Measurements from ENCODE around the gene ABCB1. TPM values are rescaled to one million over a fixed set of nuclear protein-coding genes. Genes with fewer than 3 reads are reported as not detected.

Gene ABCB1
- total and polyA plus RNA-seq, 2 of the 13 experiments (the other 11 are each of a cell fraction or from before 2014, with no cell fraction given), result 42.8 to 52.6 TPM

DNA sequence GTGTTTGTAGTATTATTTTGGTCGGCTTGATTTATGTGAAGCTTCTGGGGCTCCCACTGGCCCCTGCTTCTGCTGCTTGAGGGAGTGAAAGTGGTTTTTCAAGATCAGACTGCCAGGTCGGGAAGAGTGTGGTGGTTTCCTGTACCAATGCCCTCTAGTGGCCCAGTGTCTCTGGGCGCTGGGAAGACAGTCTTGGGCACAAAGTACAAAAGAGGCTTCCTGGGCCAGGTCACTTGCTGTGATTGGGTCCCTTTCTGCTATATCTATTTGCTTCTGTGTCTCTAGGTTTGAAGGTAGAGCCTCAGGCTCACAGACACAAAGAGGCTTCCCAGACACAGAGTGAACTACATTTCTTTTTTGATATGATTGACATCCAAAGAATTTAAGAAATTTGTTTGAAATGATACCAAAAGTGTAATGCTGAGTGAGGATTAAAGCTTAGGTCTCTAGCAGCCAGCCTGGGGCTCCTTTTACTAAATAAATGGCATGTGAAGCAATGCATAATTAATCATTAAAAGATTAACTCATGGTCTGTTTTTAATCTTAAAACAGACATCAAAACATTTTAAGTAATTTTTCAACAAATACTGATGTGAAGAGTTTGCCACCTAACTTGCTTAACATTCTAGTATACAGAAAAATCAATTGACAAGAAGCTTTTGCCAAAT is 36.3 kb downstream of the ABCB1 start (continued):
- TF ChIP-seq MBD4 (IDR thresholded peaks at IDR 0.05; ENCODE audit: borderline replicate concordance, low read length), result no peak
- TF ChIP-seq, protein P1, sequence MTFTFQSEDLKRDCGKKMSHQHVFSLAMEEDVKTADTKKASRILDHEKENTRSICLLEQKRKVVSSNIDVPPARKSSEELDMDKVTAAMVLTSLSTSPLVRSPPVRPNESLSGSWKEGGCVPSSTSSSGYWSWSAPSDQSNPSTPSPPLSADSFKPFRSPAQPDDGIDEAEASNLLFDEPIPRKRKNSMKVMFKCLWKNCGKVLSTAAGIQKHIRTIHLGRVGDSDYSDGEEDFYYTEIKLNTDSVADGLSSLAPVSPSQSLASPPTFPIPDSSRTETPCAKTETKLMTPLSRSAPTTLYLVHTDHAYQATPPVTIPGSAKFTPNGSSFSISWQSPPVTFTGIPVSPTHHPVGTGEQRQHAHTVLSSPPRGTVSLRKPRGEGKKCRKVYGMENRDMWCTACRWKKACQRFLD (CRISPR knock-in tag; IDR thresholded peaks at IDR 0.05; ENCODE audit: borderline replicate concordance), result no peak

- FAIRE-seq (no peak), DNase-seq (ENCODE audit: low spot score) (no peak), ATAC-seq (no peak)
- no peak overlapping the region for H3K27ac ChIP-seq (ENCODE audit: extremely low read length, insufficient read depth, low read length)
- H3K27me3 ChIP-seq (ENCODE audit: control insufficient read depth in 1 of 2, insufficient read depth in 2 of 2, low read length in 2 of 2), result no peaks in the 10 kb centered on the region
- WGBS (ENCODE audit: low lambda C conversion rate), result 100% methylated on average over 4 of the region's 4 CpGs
- no peaks in the 10 kb centered on the region for H4K20me1 ChIP-seq (ENCODE audit: insufficient read depth, low read length)
- H3K79me2 ChIP-seq (ENCODE audit: insufficient read depth, low read length), result no peaks in the 10 kb centered on the region
- H3K36me3 ChIP-seq (replicated peaks in 1 of 2; ENCODE audit: control insufficient read depth in 1 of 2, insufficient read depth in 2 of 2, low read length in 2 of 2), result peaks cover 0 to 2% of the 10 kb centered on the region in 2 experiments; a peak in 3 of 5 replicates
- no peak overlapping the region for H3K9ac ChIP-seq (ENCODE audit: insufficient read depth, low read depth, low read length)
- TF ChIP-seq SAP130 (CRISPR knock-in tag; IDR thresholded peaks at IDR 0.05; ENCODE audit: low read depth) (no peak), ZNF562 (CRISPR knock-in tag; IDR thresholded peaks at IDR 0.05; ENCODE audit: borderline replicate concordance) (no peak), ARID2 (CRISPR knock-in tag; IDR thresholded peaks at IDR 0.05; ENCODE audit: borderline replicate concordance) (no peak), ZFP91 (CRISPR knock-in tag; IDR thresholded peaks at IDR 0.05; ENCODE audit: borderline replicate concordance) (no peak), ZNF775 (CRISPR knock-in tag; IDR thresholded peaks at IDR 0.05; ENCODE audit: borderline replicate concordance) (no peak), KMT2B (CRISPR knock-in tag; IDR thresholded peaks at IDR 0.05) (no peak)
- TF ChIP-seq, protein P2, sequence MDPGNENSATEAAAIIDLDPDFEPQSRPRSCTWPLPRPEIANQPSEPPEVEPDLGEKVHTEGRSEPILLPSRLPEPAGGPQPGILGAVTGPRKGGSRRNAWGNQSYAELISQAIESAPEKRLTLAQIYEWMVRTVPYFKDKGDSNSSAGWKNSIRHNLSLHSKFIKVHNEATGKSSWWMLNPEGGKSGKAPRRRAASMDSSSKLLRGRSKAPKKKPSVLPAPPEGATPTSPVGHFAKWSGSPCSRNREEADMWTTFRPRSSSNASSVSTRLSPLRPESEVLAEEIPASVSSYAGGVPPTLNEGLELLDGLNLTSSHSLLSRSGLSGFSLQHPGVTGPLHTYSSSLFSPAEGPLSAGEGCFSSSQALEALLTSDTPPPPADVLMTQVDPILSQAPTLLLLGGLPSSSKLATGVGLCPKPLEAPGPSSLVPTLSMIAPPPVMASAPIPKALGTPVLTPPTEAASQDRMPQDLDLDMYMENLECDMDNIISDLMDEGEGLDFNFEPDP (CRISPR knock-in tag; conservative IDR thresholded peaks at IDR 0.05), result no peak
- no TSS peak for BruUV-seq (replicated peaks)
- in situ Hi-C loops (cut with HindIII; ENCODE audit: extremely low pct_ligation_motif_present, low pct_unique_long_range_greater_than_20kb), result no loop called here
- no peak overlapping the region for H3K4me3 ChIP-seq (replicated peaks in 1 of 3; ENCODE audit: insufficient read depth in 1 of 3, low read depth in 2 of 3, low read length in 3 of 3)
- intact Hi-C loops (cut with micrococcal nuclease; ENCODE audit: unreplicated experiment), result loop anchor here (10.0 kb wide), 1 partner anchor 63 kb away; the partner anchor contains the start of gene RUNDC3B
- H2AFZ ChIP-seq (ENCODE audit: low read length), result no peak overlapping the region
- peaks cover 12% of the 10 kb centered on the region for H3K4me1 ChIP-seq (ENCODE audit: insufficient read depth, low read length)
- ChIA-PET POLR2A (no interaction called here), CTCF (ENCODE audit: low intra/inter-chr PET ratio, low total read pairs) (no interaction called here)
- no peak overlapping the region for H3K4me2 ChIP-seq (ENCODE audit: low read depth, low read length)
- no peaks in the 10 kb centered on the region for H3K9me3 ChIP-seq (ENCODE audit: low read length)
Observed at GRCh38 chr7:87561702-87562101, 39.0 kb downstream of the ABCB1 start.
